Mammary epithelial cell (primary cell): ENCODE measurements around the gene MRPL16.

Source experiments
- CTCF ChIP-seq, 2 donors: IDR thresholded peaks in 1 of 2; conservative IDR thresholded peaks in 1 of 2; 2 replicates each; pipeline ENCODE4 v1.5.1; 2011 to 2012; ENCODE audit warnings: inconsistent platforms in 2 of 2, low read length in 2 of 2, mild to moderate bottlenecking in 2 of 2, control low read depth in 1 of 2, low read depth in 1 of 2; ENCODE audit not compliant: insufficient read depth in 1 of 2; ENCODE audit errors: extremely low read depth in 1 of 2
- EZH2 ChIP-seq: IDR thresholded peaks from 2 replicates; pipeline ENCODE4 v1.6.1; 2012; ENCODE audit warnings: low read length, inconsistent platforms, borderline replicate concordance

DNA sequence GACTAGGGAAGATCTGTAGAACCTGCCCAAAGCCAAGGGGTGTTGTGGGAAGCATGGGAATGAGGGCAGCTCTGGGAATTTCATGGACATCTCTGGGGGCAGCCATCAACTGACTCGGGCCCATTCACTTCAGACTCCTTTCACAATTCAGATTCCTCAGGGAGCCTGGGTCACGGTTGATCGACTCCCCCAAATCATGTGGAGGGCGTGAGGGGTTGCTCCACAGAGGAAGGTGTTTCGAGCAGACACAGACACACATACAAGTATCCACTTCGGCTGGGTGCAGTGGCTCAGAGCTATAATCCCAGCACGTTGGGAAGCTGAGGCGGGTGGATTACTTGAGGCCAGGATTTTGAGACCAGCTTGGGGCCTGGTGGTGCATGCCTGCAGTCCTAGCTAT is 39.7 kb downstream of the MRPL16 start:
- TF ChIP-seq CTCF (conservative IDR thresholded peaks at IDR 0.05 in 1 of 2, IDR thresholded peaks at IDR 0.05 in 1 of 2; ENCODE audit: extremely low read depth in 1 of 2, insufficient read depth in 1 of 2, low read depth in 1 of 2, low read length in 2 of 2): no peak
- TF ChIP-seq EZH2: no peak
